ENCODE results near the gene FAM3C.

- TF ChIP-seq POLR2A (IDR thresholded peaks at IDR 0.05), result no peak
- no peak for TF ChIP-seq CTCF (IDR thresholded peaks at IDR 0.05)
Measured at GRCh38 chr7:121392277-121393004, 3.7 kb downstream of the FAM3C start.

Data from stomach (tissue), 4 donors.